Activated T-cell treated with anti-CD3 and anti-CD28 coated beads, Interleukin-2, amount 50 U/mL, for 1 hour (primary cell): ENCODE results near the gene PDSS2.

Source experiments
- DNase-seq: peaks from one replicate; pipeline ENCODE4 v3.0.0-alpha.2; 2020

The PDSS2 gene

GRCh38 chr6:107259951-107260350 is 199.4 kb downstream of the PDSS2 start:
- no peak for DNase-seq

- no peak for DNase-seq
These were observed 211.2 kb downstream of the PDSS2 start for GRCh38 chr6:107248147-107248546.

GRCh38 chr6:107246972-107247615 is 212.3 kb downstream of the PDSS2 start:
- DNase-seq, result no peak

GRCh38 chr6:107246249-107246971 is 213.0 kb downstream of the PDSS2 start:
- DNase-seq, result no peak

- no peak for DNase-seq
These were observed 214.5 kb downstream of the PDSS2 start for GRCh38 chr6:107244742-107245480.

GRCh38 chr6:107244082-107244741 is 215.2 kb downstream of the PDSS2 start:
- no peak for DNase-seq

GRCh38 chr6:107243471-107243870 is 215.9 kb downstream of the PDSS2 start:
- DNase-seq, result no peak

- DNase-seq, result no peak
These were observed 221.2 kb downstream of the PDSS2 start for GRCh38 chr6:107237992-107238660.

GRCh38 chr6:107235511-107235910 is 223.9 kb downstream of the PDSS2 start:
- DNase-seq, result no peak

- DNase-seq, result no peak
These were observed 224.4 kb downstream of the PDSS2 start for GRCh38 chr6:107235007-107235406.

- DNase-seq, result no peak
These were observed 228.1 kb downstream of the PDSS2 start for GRCh38 chr6:107231243-107231642.

GRCh38 chr6:107230448-107230847 is 228.9 kb downstream of the PDSS2 start:
- DNase-seq, result no peak

- no peak for DNase-seq
These were observed 229.3 kb downstream of the PDSS2 start for GRCh38 chr6:107230024-107230423.

GRCh38 chr6:107228754-107229153 is 230.6 kb downstream of the PDSS2 start:
- DNase-seq, result no peak

- DNase-seq, result no peak
These were observed 237.8 kb downstream of the PDSS2 start for GRCh38 chr6:107221519-107221918.

GRCh38 chr6:107219851-107220250 is 239.5 kb downstream of the PDSS2 start:
- DNase-seq, result no peak

GRCh38 chr6:107218142-107218541 is 241.2 kb downstream of the PDSS2 start:
- DNase-seq, result no peak

- no peak for DNase-seq
These were observed 242.1 kb downstream of the PDSS2 start for GRCh38 chr6:107217248-107217647.

GRCh38 chr6:107216197-107216933 is 243.0 kb downstream of the PDSS2 start:
- no peak for DNase-seq

GRCh38 chr6:107215334-107215733 is 244.0 kb downstream of the PDSS2 start:
- no peak for DNase-seq

- no peak for DNase-seq
These were observed 244.7 kb downstream of the PDSS2 start for GRCh38 chr6:107214655-107215054.
